Mesangial cell (primary cell): ENCODE measurements around the gene DTD2. TPM values are rescaled to one million over a fixed set of nuclear protein-coding genes. Genes with fewer than 3 reads are reported as not detected.

Source experiments
- total RNA-seq: library from RNA; depleted of rRNA; stranded (reverse); fragments of >200 nt; gene quantifications from 2 replicates; pipeline ENCODE4 v1.2.3, GENCODE V29; 2015

The DTD2 gene
- 35.9 and 36.8 TPM in 2 replicates for total RNA-seq

DNA sequence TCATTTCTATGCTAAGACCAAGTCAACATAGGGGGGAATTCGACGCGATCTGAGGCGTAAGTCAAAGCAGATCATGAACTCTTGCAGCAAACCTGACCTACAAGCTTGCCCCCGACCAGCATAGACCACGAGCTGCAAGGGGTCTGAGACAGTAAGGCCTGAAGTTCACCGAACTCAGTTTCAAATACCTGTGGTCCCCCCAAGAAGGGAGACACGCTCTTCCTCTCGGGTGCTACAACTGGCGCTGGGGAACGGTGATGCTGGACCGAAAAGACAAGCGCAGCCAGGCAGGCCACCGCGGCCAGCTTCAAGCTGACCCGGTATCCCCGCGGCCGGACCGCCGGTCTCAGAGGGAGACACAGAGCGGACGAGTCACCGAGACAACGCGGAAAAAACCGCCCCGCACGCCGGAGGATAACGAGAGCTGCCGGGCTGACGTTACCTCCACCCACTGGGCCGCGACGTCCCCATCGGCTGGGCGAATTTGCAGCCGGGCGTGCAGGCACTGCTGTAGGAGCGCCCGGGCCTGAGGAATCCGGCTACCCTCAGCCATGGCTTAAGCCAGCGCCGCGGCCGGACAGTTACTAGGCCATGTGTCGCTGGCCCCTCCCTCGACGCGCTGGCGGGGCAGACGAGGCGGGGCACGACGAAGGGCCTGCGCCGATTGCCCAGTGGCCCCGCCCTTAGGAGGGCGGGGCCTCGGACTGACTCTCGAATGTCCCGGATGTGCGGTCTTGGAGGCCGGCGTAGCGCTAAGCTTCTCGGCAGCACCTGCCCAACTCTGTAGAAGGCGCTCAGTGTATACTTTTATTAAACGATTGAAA, at the start of gene DTD2:
DTD2 (minus strand) TSS at position 666 of the 824 bp plus-strand sequence; CDS start at position 553, 113 bp downstream.

DNA sequence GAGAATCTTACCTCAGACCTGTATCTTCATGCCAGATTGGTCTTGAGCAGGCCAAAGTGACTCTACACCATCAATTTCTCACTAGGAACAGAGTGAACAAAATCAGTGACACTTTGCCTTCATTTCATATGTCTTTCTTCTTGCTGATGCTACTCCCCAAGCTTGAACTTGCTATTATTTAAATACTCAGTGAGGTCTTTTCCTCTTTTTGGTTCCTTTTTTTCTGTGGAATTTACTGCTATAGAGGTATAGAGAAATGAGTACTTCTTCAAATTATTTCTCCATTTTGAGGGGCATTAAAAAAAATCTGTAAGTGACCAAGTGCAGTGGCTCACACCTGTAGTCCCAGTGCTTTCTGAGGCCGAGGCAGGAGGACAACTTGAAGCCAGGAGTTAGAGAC, 30.6 kb upstream of the DTD2 start, which contains the start of gene GPR33:
GPR33 (minus strand) TSS at position 154 of the 400 bp plus-strand sequence. CDS start 4,074 bp downstream, outside the sequence.

GRCh38 chr14:31420319-31421111, 36.8 kb downstream of the DTD2 start, which contains the start of gene HEATR5A:
Gene HEATR5A, minus strand, starts transcription at chr14:31420550. Its CDS starts 17,575 bp downstream, at chr14:31402975.

Other genes starting within 250 kb of the DTD2 start
- gene HECTD1, start 249.7 kb downstream of the DTD2 start, total RNA-seq: 76.9 and 106 TPM in 2 replicates
- 10.6 and 11.4 TPM in 2 replicates for gene HEATR5A, start 37.0 kb downstream of the DTD2 start, total RNA-seq
- gene GPR33, start 30.5 kb upstream of the DTD2 start, total RNA-seq: not detected in 2 replicates
- gene NUBPL, start 103.9 kb upstream of the DTD2 start, total RNA-seq: 5.2 and 10.4 TPM in 2 replicates